ENCODE data around the gene ANKUB1.
"Not testable (repeated sequence)": the region's sequence is repeated elsewhere in the genome, so short reads cannot be mapped to it uniquely, and the experiment has no call there.

The ANKUB1 gene

GRCh38 chr3:149792452-149793270 is at the start of gene ANKUB1:
ANKUB1 (minus strand) TSS chr3:149792554; CDS start chr3:149792366, 188 bp downstream.
- DNase-seq, result peak; percentile 31

- no peak for DNase-seq
Observed at GRCh38 chr3:149839896-149840295, 47.5 kb upstream of the ANKUB1 start.

GRCh38 chr3:149839469-149839868 is 47.1 kb upstream of the ANKUB1 start:
- DNase-seq, result not testable (repeated sequence)

GRCh38 chr3:149838491-149838890 is 46.1 kb upstream of the ANKUB1 start:
- DNase-seq, result not testable (repeated sequence)

GRCh38 chr3:149833241-149833640 is 40.9 kb upstream of the ANKUB1 start:
- no peak for DNase-seq

- no peak for DNase-seq
Observed at GRCh38 chr3:149832086-149832485, 39.7 kb upstream of the ANKUB1 start.

GRCh38 chr3:149831321-149831720 is 39.0 kb upstream of the ANKUB1 start:
- no peak for DNase-seq

GRCh38 chr3:149830902-149831301 is 38.5 kb upstream of the ANKUB1 start:
- no peak for DNase-seq

GRCh38 chr3:149829631-149830030 is 37.3 kb upstream of the ANKUB1 start:
- not testable (repeated sequence) for DNase-seq

GRCh38 chr3:149828390-149828789 is 36.0 kb upstream of the ANKUB1 start:
- DNase-seq, result no peak

GRCh38 chr3:149826636-149827035 is 34.3 kb upstream of the ANKUB1 start:
- no peak for DNase-seq

- no peak for DNase-seq
Observed at GRCh38 chr3:149820183-149820582, 27.8 kb upstream of the ANKUB1 start.

- no peak for DNase-seq
Observed at GRCh38 chr3:149819432-149819831, 27.1 kb upstream of the ANKUB1 start.

- no peak for DNase-seq
Observed at GRCh38 chr3:149816986-149817385, 24.6 kb upstream of the ANKUB1 start.

- DNase-seq, result no peak
Observed at GRCh38 chr3:149816311-149816710, 24.0 kb upstream of the ANKUB1 start.

- DNase-seq, result no peak
Observed at GRCh38 chr3:149815728-149816127, 23.4 kb upstream of the ANKUB1 start.

- no peak for DNase-seq
Observed at GRCh38 chr3:149815321-149815720, 23.0 kb upstream of the ANKUB1 start.

- DNase-seq, result peak; percentile 68
Observed at GRCh38 chr3:149813367-149814281, 21.3 kb upstream of the ANKUB1 start.

GRCh38 chr3:149812606-149813366 is 20.4 kb upstream of the ANKUB1 start, which contains the start of gene RNF13:
RNF13 (plus strand) TSS chr3:149813215; CDS start chr3:149846027, 32,812 bp downstream.
- DNase-seq, result peak; percentile 98

GRCh38 chr3:149812165-149812605 is 19.8 kb upstream of the ANKUB1 start:
- DNase-seq, result peak; percentile 40

- no peak for DNase-seq
Observed at GRCh38 chr3:149810846-149811245, 18.5 kb upstream of the ANKUB1 start.

GRCh38 chr3:149809699-149810098 is 17.3 kb upstream of the ANKUB1 start:
- no peak for DNase-seq

Data from NCI-H146 (cell line).